Gastrocnemius medialis (tissue), 4 donors: ENCODE data around the gene RND2.
"Not testable (repeated sequence)": the region's sequence is repeated elsewhere in the genome, so short reads cannot be mapped to it uniquely, and the experiment has no call there.

ENCODE experiments used
- POLR2A ChIP-seq, 2 donors: fragments of 450-650 bp; IDR thresholded peaks; one replicate each; pipeline ENCODE4 v1.6.1; 2017; ENCODE audit warnings: antibody characterized with exemption in 2 of 2, mild to moderate bottlenecking in 2 of 2, moderate library complexity in 2 of 2
- TF ChIP-seq, protein P1 (sequence below), 5 experiments: fragments of 450-650 bp in 3 of 5; fragments of 200-600 bp in 2 of 5; sonication (generic) in 2 of 5; IDR thresholded peaks in 4 of 5; conservative IDR thresholded peaks in 1 of 5; 1 replicate in 4 of 5; 2 replicates in 1 of 5; pipeline ENCODE4 v1.5.1; 2016 to 2019; ENCODE audit warnings: antibody characterized with exemption in 5 of 5, mild to moderate bottlenecking in 3 of 5, moderate library complexity in 3 of 5

DNA sequence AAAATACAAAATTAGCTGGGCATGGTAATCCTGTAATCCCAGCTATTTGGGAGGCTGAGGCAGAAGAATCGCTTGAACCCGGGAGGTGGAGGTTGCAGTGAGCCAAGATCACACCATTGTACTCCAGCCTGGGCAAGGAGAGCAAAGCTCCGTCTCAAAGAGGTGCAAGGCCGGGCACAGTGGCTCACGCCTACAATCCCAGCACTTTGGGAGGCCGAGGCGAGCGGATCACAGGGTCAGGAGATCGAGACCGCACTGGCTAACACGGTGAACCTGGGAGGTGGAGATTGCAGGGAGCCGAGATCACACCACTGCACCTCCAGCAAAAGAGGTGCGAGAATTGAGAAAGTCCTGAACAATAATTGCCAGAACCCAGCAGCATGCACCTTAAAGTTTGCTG, 24.1 kb upstream of the RND2 start:
- not testable (repeated sequence) for TF ChIP-seq POLR2A (IDR thresholded peaks at IDR 0.05)
- TF ChIP-seq, protein P1, sequence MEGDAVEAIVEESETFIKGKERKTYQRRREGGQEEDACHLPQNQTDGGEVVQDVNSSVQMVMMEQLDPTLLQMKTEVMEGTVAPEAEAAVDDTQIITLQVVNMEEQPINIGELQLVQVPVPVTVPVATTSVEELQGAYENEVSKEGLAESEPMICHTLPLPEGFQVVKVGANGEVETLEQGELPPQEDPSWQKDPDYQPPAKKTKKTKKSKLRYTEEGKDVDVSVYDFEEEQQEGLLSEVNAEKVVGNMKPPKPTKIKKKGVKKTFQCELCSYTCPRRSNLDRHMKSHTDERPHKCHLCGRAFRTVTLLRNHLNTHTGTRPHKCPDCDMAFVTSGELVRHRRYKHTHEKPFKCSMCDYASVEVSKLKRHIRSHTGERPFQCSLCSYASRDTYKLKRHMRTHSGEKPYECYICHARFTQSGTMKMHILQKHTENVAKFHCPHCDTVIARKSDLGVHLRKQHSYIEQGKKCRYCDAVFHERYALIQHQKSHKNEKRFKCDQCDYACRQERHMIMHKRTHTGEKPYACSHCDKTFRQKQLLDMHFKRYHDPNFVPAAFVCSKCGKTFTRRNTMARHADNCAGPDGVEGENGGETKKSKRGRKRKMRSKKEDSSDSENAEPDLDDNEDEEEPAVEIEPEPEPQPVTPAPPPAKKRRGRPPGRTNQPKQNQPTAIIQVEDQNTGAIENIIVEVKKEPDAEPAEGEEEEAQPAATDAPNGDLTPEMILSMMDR (IDR thresholded peaks at IDR 0.05 in 4 of 5, conservative IDR thresholded peaks at IDR 0.05 in 1 of 5): not testable (repeated sequence)
